Measurements from ENCODE around the gene TWNK.

The TWNK gene

DNA sequence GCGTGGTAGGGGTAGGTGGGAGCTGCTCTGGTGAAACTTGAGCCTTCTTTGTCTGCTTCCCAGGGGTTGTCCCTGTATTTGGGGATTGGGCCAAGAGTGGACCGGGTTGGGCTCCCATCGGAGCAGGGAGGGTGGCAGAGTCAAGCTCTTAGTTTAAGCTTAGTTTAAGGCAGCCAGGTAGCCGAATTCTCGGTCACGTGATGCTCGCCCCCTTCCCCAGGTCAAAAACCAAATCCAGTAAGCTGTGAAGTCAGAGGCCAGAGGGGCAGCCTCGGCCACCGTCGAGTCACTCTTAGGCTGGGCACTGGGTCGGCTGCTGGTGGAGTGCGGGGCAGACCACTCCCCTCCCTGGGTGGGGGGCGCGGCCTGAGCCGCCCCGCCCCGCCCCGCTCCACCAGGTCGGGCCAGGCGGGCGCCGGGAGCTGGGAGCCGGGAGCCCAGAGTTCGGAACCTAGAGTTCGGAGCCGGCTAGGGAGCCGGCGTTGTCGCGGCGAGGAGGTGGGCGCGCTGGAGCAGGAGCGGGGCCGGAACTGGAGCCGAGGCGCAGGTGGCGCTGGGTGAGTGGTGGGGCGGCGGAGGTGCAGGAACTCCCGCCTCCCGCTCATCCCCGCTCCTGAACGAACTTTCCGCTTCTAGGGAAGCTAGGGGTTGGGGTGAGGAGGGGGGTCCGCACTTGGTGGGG lies 9.5 kb downstream of the TWNK start:
- in situ Hi-C loops (cut with MboI; ENCODE audit: low sequenced_read_pairs), result no loop called here

DNA sequence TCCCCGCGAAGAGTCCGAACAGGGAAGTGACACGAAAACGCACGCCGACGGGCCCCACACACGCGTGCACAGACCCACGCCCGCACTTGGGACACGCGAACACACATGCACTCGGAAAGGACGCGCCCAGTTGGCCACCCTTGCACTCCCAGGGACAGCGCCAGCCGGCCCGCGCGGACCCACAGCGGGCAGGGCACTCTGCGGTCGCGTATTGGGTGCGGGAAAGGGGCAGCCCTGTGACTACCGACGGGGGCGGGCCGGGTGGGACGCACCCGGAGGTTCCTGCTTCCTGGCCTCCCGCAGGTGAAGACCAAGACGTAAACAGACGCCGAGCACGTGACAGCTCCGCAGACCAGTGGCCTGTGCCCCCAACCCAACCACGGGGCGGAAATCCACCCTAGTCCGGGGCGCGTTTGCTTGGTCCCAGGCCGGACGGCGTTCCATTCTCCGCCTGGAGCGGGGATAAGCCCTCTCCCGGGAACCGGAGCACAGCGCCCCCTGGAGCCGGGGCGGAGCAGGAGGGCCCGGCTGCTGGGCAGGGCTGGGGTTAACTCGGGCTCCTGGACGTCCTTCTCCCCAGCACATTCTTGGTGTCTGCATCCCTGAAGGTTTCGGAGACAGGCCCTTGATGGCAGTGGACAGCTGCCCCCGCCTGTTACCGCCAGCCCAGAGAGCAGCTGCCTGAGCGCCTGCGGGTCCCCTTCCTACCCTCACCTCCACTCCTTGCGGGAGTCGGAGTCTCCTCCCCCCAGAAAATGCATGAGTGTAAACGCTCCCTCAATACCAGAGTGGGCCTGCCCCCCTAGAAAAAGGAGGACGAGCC lies 10.2 kb downstream of the TWNK start:
- in situ Hi-C loops (cut with MboI; ENCODE audit: low sequenced_read_pairs), result no loop called here

- in situ Hi-C loops (cut with MboI; ENCODE audit: low sequenced_read_pairs), result no loop called here
Measured at GRCh38 chr10:100998183-100998990, 11.0 kb downstream of the TWNK start.

DNA sequence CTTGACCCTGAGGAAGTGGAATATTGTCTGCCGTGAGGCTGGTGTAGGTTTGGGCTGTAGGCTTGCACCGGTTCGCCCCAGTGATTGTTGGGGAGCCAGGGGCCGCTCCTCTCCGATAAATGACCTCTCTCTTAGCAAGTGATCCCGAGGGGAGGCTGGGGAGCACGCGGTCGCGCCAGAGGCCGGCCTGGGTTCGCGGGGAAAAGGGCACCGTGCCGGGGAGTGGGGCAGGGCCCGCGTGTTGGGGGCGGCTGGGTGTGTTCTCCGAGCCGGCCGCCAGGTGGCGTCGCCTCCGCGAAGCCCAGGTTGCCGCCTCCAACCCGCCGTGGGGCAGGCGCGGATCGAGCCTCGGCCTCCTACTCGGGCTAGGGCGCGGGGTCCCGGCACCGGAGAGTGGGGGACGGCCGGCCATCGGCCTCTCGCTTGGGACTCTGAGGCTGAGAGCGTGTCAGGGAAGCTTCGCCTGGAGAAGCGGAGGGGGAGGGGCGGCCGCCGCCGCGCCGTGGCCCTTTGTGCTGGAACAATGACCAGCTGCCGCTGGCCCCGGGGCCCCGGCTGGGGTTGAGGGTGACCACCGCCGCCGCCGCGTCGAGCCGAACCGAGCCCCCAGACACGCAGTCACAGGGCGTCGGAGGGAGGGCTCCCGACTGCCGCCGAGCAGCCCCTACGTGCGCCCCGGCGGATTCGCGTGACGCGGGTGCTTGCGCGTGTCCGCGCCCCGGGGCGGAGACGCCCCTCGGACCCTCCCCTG lies 11.8 kb downstream of the TWNK start:
- in situ Hi-C loops (cut with MboI; ENCODE audit: low sequenced_read_pairs), result no loop called here

DNA sequence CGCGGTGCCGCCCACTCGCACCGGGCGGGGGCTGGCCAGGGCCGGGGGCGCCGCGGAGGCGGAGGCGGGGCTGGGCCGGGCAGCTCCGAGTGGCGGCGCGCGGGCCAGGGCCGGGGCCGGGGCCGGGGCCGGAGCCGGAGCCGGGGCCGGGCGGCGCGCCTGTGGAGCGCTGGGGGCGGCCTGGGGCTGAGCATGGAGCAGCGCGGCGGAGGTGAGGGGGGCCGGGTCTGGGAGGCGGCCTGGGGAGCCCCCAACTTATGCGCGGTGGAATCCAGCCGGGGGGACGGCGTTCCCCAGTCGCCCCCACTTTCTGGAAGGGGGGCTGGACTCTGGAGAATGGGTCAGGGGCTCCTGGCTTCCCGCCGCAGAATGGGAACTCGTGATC lies 12.4 kb downstream of the TWNK start, which contains the start of gene LZTS2:
Gene LZTS2, plus strand, starts transcription at position 67 of the 385 bp plus-strand sequence. CDS start 2,731 bp downstream, outside the sequence.
- in situ Hi-C loops (cut with MboI; ENCODE audit: low sequenced_read_pairs), result no loop called here

DNA sequence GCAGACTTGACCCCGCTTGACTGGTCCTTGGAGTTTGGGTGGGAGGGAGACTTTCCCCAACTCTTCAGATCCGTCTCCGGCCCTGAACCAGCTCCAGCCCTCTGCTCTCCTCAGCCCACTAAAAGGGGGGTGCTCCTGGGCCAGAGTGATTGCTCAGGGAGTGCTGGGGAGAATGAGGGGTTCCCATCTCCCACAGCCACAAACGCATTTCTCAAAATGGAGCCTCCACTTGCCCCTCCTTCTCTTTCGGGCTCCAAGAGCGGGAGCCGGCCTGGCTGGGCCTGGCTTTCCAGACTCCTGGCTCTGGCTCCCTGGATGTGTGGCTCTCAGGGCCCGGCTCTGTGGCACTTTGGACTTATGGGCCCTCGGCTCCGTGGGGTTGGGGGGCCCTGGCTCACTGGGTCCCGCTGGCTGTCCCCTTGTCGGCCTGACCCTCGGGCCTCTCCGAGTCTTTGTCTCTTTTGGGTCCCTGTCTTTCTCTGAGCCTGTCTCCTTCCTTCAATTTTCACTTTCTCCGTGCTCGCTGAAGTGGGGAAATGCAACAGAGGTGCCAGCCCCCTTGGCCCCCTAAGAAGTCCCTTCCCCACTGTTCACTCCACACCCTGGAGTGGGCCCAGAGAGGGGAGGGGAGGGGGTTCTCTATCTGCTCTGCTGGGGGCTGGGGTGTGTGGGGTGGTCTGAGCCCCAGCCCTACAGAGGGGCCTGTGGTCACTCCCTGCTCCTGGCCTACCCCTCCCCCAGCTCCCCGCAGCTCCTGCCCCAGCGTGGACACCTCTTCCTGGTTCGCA lies 13.0 kb downstream of the TWNK start:
- in situ Hi-C loops (cut with MboI; ENCODE audit: low sequenced_read_pairs), result no loop called here

GRCh38 chr10:101000915-101001658 lies 13.7 kb downstream of the TWNK start:
- in situ Hi-C loops (cut with MboI; ENCODE audit: low sequenced_read_pairs), result no loop called here

GRCh38 chr10:101001659-101002035 lies 14.3 kb downstream of the TWNK start:
- in situ Hi-C loops (cut with MboI; ENCODE audit: low sequenced_read_pairs), result no loop called here

- in situ Hi-C loops (cut with MboI; ENCODE audit: low sequenced_read_pairs), result no loop called here
Measured at GRCh38 chr10:101002456-101002855, 15.1 kb downstream of the TWNK start.

GRCh38 chr10:101003639-101004206 lies 16.4 kb downstream of the TWNK start:
- in situ Hi-C loops (cut with MboI; ENCODE audit: low sequenced_read_pairs), result no loop called here

GRCh38 chr10:101005361-101005760 lies 18.0 kb downstream of the TWNK start:
- in situ Hi-C loops (cut with MboI; ENCODE audit: low sequenced_read_pairs), result no loop called here

DNA sequence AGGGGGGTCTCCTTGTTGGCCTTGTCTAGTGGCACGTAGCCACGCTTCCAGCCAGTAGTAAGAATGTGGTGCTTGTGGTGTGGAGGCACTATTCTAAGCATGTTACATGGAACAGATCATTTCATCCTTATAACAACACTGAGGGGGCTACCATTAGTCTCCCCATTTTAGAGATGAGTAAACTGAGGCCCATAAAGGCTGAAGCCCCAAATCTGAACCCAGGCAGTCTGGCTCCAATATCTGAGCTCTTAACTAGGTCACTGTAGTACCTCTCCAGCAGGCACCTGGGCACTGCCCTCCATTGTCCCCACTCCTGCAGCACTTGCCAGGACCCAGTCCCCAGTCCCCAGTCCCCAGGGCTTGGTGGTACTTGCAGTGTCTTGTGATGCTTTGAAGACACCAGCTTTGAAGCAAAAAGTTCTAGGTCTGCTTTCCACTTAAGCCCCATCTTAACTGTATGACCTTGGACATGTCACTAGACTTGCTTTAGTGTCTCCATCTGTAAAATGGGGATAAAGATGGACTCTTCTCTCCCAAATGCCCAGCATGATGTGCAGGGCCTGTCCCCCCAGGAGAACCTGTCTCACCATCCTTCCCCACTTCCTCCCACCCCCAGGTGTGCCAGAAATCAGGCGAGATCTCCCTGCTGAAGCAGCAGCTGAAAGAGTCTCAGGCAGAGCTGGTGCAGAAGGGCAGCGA lies 18.7 kb downstream of the TWNK start:
- in situ Hi-C loops (cut with MboI; ENCODE audit: low sequenced_read_pairs), result no loop called here

- in situ Hi-C loops (cut with MboI; ENCODE audit: low sequenced_read_pairs), result no loop called here
Measured at GRCh38 chr10:101006593-101007098, 19.3 kb downstream of the TWNK start.

DNA sequence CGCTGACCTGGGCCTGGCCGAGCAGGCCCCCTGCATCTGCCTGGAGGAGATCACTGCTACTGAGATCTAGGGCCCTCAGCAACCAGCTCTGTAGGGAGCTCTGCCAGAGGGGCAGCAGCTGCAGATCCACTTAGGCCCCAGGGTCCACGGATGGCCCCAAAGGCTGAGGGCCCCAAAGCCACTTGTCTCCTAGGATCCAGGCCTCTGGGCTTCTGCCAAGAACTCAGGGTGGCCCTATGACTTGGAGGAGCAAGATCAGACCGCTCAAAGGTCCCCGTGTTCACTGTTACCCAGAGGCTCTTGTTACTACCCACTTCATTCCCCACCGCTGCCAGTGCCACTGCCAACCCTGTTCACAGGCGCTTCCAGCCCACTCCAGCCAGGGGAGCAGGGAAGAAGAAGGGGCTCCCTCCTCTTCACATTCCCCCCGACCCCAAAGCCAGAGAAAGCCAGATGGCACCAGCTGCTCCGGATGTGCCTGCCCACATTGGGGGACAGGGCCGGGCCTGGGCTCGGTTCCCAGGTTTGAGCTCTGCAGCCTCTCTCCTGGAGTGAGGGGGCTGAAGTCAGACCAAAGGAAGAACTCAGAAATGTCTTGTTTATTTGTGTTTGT lies 19.9 kb downstream of the TWNK start:
- in situ Hi-C loops (cut with MboI; ENCODE audit: low sequenced_read_pairs), result no loop called here

- in situ Hi-C loops (cut with MboI; ENCODE audit: low sequenced_read_pairs), result no loop called here
Measured at GRCh38 chr10:101007915-101008822, 20.8 kb downstream of the TWNK start.

DNA sequence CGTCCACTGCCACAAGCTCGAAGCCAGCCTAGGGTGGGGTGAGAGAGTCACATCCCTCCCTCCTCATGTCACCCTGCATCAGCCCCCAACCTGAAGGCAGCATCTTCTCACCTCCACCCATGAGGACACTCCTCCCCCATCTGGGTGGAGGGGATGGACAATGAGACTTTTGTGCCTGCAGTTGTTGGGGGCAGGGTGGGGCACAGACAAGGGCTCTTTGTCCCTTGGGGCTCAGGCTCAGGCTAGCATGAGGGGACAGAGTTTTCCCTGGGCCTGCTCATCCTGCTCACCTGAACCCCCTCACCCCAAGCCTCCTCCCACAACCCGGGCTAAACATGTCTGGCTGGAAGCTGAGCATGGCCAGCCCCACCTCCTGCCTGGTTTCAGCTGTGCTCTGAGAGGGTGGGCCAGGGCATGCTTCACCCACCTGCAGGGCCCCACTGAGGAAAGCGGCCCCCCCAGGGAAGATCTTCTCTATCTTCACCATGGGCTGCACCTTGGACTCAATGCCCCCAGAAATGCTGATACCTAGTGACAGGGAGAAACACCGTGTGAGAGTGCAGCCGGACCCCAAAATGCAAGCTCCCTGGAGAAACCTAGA lies 21.6 kb downstream of the TWNK start:
- in situ Hi-C loops (cut with MboI; ENCODE audit: low sequenced_read_pairs), result no loop called here
